K562 treated with DMSO at 1 percent for 48 hours (cell line): ENCODE measurements around the gene EPHA6. TPM values are rescaled to one million over a fixed set of nuclear protein-coding genes. Genes with fewer than 3 reads are reported as not detected.

Source experiments
- total RNA-seq: library from RNA; unstranded; fragments of 300-600 nt; gene quantifications from 2 replicates; pipeline ENCODE4 v1.2.3, GENCODE V29; 2022; ENCODE audit warnings: low replicate concordance; ENCODE audit errors: extremely low read depth

Gene EPHA6
- not detected in 2 replicates for total RNA-seq

DNA sequence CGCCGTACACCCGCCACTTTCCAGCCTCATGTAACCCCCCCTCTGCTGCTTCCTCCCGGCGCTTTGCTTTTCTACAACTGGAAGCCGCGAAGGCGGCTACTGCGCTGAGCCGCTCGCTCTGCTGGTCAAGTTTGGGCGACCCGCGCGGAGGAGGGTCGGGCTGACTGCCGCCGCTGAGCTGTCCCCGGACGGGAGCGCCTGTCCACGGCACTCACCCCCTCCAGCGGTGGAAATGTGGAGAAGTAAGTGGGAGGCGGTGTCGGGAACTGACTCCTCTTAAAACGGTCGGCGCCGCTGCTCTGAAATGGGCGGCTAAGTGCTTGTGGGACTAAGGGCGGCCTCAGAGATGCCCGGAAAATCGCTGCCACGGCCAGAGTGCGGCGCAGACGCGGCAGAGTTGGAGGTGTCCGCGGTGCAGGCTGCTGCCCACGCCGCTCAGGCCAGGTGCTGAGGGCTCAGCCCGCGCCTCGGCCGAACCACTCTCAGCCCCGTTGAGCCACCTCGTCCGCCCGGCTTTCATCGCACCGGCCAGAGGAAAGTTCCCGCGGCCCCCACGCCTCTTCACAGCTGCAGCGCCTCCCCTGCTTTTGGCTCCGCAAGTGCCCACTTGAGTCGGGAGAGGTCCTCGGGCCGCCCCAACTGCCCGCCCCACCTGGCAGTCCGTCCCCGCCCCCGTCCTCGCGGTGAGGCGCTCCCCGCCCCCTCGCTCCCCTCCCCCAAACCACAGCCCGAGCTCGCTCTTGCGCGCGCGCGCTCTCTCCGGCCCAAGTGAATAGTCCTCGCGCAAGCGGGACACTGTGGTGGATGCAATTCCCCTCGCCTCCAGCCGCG lies at the start of gene EPHA6:
Gene EPHA6, plus strand, starts transcription at position 775 of the 831 bp plus-strand sequence.

DNA sequence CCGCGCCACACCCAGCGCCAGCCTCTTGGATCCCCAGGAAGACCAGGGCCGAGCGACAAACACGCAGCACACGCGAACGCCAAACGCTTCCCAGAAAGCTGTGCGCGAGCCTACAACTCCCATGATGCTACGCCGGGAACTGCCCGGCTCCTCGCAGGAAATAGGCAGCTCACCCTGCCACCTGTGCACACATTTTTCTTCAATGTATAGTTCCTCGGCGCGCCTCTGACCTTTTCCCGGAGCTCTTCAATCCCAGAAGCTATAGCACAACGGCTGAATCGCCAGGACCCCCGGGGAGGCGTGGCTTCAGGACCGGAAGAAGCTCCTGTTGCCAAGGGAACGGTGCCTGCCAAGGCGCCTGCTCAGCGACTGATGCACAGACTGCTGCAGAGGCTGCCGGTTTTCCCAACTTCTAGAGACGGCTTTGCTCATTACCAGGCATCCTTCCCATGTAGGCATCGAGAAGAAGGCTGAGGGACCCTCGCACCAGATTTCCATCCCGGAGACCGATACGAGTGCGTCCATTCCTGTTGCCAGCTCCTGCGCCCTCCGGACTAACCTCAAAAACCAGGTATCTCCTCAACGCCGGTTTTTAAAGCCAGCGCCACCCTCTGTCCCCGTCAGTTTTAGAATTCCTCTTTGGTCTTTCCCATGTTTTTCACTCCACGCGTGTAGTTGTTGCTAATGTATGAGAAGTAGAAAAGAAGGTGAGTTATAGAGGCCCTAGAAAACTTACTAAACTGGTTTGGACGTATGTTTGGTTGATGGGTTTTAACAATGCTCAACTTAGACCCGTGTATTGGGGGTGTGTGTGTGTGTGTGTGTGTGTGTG lies 950.2 kb downstream of the EPHA6 start, which contains the start of gene ARL6:
Gene ARL6, plus strand, starts transcription at position 352 of the 832 bp plus-strand sequence. CDS start 3,350 bp downstream, outside the sequence.

